Karpas-422 (cell line): ENCODE measurements around the gene GREB1L. TPM values are rescaled to one million over a fixed set of nuclear protein-coding genes. Genes with fewer than 3 reads are reported as not detected.
"Not testable (repeated sequence)": the region's sequence is repeated elsewhere in the genome, so short reads cannot be mapped to it uniquely, and the experiment has no call there.

Experiments used
- DNase-seq: peaks from one replicate; pipeline ENCODE4 v3.0.0-alpha.2; 2015
- H2AFZ ChIP-seq: fragments of 200-600 bp; sonication (generic); 2 replicates; pipeline ENCODE4 v1.6.1; 2014; ENCODE audit warnings: antibody characterized with exemption, low read length, mixed read lengths
- H3K27ac ChIP-seq: fragments of 200-600 bp; sonication (generic); 2 replicates; pipeline ENCODE4 v1.5.1; 2014; ENCODE audit warnings: mild to moderate bottlenecking, low read length, moderate library complexity
- H3K27me3 ChIP-seq: fragments of 200-600 bp; sonication (generic); 2 replicates; pipeline ENCODE4 v1.6.1; 2014; ENCODE audit warnings: low read length, mixed read lengths
- H3K36me3 ChIP-seq: fragments of 200-600 bp; sonication (generic); 2 replicates; pipeline ENCODE4 v1.6.1; 2014; ENCODE audit warnings: low read length, mixed read lengths; ENCODE audit not compliant: insufficient read depth
- H3K4me1 ChIP-seq: fragments of 200-600 bp; sonication (generic); 2 replicates; pipeline ENCODE4 v1.6.1; 2014; ENCODE audit warnings: mild to moderate bottlenecking, low read length, mixed read lengths
- H3K4me2 ChIP-seq: fragments of 200-600 bp; sonication (generic); 2 replicates; pipeline ENCODE4 v1.6.1; 2014; ENCODE audit warnings: low read length, low read depth, mild to moderate bottlenecking; ENCODE audit not compliant: poor library complexity, severe bottlenecking
- H3K4me3 ChIP-seq: fragments of 200-600 bp; sonication (generic); 2 replicates; pipeline ENCODE4 v1.5.1; 2014; ENCODE audit warnings: mild to moderate bottlenecking, antibody characterized with exemption, low read length, mixed read lengths
- H3K79me2 ChIP-seq: fragments of 200-600 bp; sonication (generic); 2 replicates; pipeline ENCODE4 v1.6.1; 2014; ENCODE audit warnings: mild to moderate bottlenecking, low read length, mixed read lengths
- H3K9ac ChIP-seq: fragments of 200-600 bp; sonication (generic); 2 replicates; pipeline ENCODE4 v1.6.0; 2014; ENCODE audit warnings: low read length
- H3K9me2 ChIP-seq: fragments of 200-600 bp; sonication (generic), shearing (Covaris generic); replicated peaks from 2 replicates; pipeline ENCODE4 v1.6.0; 2014; ENCODE audit warnings: mild to moderate bottlenecking, low read length, moderate library complexity; ENCODE audit not compliant: insufficient read depth
- H3K9me3 ChIP-seq: fragments of 300-700, 200-600 bp; sonication (generic); 2 replicates; pipeline ENCODE4 v1.6.1; 2014; ENCODE audit warnings: low read length, mixed read lengths
- H4K20me1 ChIP-seq: fragments of 200-600 bp; sonication (generic); 2 replicates; pipeline ENCODE4 v1.6.1; 2014; ENCODE audit warnings: mild to moderate bottlenecking, antibody characterized with exemption, low read length, low read depth; ENCODE audit not compliant: insufficient read depth
- total RNA-seq: library from RNA; depleted of rRNA; stranded (reverse); fragments of >200 nt; shearing (Covaris generic); gene quantifications from 2 replicates; pipeline ENCODE4 v1.2.3, GENCODE V29; 2014; ENCODE audit warnings: low replicate concordance

The GREB1L gene
- total RNA-seq, 1 experiment from 2014 or later, result not detected

DNA sequence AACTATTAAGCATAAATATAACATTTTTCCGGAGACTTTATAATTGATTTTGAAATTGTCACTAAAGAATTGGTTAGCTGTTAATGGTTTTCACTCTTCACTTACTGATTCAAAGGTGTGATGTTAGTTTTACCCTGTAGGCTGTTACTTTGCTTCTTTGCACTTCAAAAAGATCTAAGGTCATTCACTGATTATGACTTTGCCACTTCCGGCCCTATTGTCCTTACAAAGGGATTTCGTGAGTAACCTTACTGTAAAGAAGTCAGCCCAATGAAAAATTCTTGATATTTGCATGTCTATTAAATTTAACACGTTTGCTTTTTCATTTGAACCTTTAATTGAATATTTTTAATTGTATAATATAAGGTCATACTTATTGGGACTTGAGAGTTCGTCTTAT is 61.4 kb downstream of the GREB1L start:
- H3K4me1 ChIP-seq, result no peaks in the 10 kb centered on the region; the same call in 1 of the 2 replicates
- H3K4me2 ChIP-seq, result no peak overlapping the region
- H3K9me3 ChIP-seq, result no peaks in the 10 kb centered on the region
- no peak overlapping the region for H2AFZ ChIP-seq
- H3K4me3 ChIP-seq, result no peak overlapping the region
- no peaks in the 10 kb centered on the region for H3K36me3 ChIP-seq
- H3K79me2 ChIP-seq, result no peaks in the 10 kb centered on the region
- no peaks in the 10 kb centered on the region for H3K9me2 ChIP-seq
- H3K9ac ChIP-seq, result no peak overlapping the region
- DNase-seq, result no peak
- no peaks in the 10 kb centered on the region for H3K27me3 ChIP-seq
- H4K20me1 ChIP-seq, result no peaks in the 10 kb centered on the region
- H3K27ac ChIP-seq, result no peak overlapping the region

DNA sequence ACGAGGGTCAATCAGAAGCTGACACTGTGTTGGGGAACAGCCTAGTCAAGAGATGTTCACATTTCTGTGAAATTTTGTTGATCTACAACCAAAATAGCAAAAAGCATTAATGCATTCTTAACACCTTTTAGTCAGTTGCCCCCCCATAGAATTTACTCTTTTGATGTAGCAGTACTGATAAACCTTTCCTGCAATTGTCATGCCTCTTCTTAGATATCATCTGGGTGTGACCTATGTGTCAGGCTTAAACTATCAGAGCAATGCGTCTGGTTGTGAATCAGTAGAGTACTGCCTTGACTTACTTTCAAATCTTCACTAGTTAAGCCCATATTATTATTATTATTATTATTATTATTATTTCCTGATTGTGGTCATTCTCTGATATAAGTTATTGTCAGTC is 61.9 kb downstream of the GREB1L start:
- no peaks in the 10 kb centered on the region for H4K20me1 ChIP-seq
- no peaks in the 10 kb centered on the region for H3K27me3 ChIP-seq
- H3K9me2 ChIP-seq, result no peaks in the 10 kb centered on the region
- H3K36me3 ChIP-seq, result no peaks in the 10 kb centered on the region
- no peak overlapping the region for H2AFZ ChIP-seq
- no peaks in the 10 kb centered on the region for H3K4me1 ChIP-seq
- H3K27ac ChIP-seq, result no peak overlapping the region
- no peak overlapping the region for H3K9ac ChIP-seq
- no peak overlapping the region for H3K4me3 ChIP-seq
- no peak for DNase-seq
- H3K79me2 ChIP-seq, result no peaks in the 10 kb centered on the region
- H3K4me2 ChIP-seq, result no peak overlapping the region
- no peaks in the 10 kb centered on the region for H3K9me3 ChIP-seq

DNA sequence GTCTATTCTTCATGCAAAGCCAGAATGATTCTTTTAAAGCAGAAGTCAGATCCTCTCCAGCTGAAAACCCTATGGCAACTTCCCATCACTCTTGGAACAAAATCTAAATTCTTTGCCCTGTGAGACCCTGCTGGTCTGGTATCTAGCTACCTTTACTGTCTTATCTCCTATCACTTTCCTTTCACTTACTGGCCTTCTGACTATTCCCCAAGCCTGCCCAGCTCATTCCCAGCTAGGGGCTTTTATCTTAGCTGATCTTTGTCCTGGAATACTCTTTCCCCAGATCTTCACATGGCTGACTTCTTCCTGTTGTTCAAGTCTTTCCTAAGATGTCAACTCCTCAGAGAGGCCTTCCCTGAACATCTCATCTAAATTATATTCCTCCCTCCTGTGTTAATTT is 63.6 kb downstream of the GREB1L start:
- Histone ChIP-seq H3K9me2 (no peaks in the 10 kb centered on the region), H3K4me2 (no peak overlapping the region), H2AFZ (no peak overlapping the region), H3K4me3 (no peak overlapping the region), H3K27ac (no peak overlapping the region), H3K9ac (no peak overlapping the region), H4K20me1 (no peaks in the 10 kb centered on the region), H3K4me1 (no peaks in the 10 kb centered on the region), H3K9me3 (no peaks in the 10 kb centered on the region), H3K79me2 (no peaks in the 10 kb centered on the region), H3K27me3 (no peaks in the 10 kb centered on the region), H3K36me3 (no peaks in the 10 kb centered on the region)
- DNase-seq, result no peak

DNA sequence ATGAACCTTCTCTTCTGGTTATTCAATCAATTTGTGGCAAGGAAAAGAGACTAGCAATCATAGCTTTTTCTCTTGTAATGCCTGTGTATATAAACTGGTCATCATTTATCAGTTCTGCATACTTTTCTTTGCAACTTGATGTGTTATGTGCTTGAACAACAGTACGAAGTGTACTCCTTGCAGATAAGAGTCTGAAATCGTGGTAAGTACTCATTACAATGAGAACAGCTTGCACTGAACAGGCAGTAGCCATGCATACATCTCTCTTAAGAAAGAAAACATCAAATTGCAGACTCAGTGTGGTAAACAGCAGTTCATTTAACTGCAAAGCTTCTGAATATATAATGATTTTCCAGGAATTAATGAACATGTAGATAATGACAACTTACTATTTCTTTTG is 64.3 kb downstream of the GREB1L start:
- no peaks in the 10 kb centered on the region for H3K27me3 ChIP-seq
- no peaks in the 10 kb centered on the region for H3K79me2 ChIP-seq
- no peaks in the 10 kb centered on the region for H4K20me1 ChIP-seq
- H3K9me3 ChIP-seq, result no peaks in the 10 kb centered on the region
- H3K4me2 ChIP-seq, result no peak overlapping the region
- H3K4me3 ChIP-seq, result no peak overlapping the region
- H3K27ac ChIP-seq, result no peak overlapping the region
- no peaks in the 10 kb centered on the region for H3K36me3 ChIP-seq
- no peak for DNase-seq
- H3K4me1 ChIP-seq, result no peaks in the 10 kb centered on the region
- H3K9ac ChIP-seq, result no peak overlapping the region
- no peaks in the 10 kb centered on the region for H3K9me2 ChIP-seq
- H2AFZ ChIP-seq, result no peak overlapping the region

DNA sequence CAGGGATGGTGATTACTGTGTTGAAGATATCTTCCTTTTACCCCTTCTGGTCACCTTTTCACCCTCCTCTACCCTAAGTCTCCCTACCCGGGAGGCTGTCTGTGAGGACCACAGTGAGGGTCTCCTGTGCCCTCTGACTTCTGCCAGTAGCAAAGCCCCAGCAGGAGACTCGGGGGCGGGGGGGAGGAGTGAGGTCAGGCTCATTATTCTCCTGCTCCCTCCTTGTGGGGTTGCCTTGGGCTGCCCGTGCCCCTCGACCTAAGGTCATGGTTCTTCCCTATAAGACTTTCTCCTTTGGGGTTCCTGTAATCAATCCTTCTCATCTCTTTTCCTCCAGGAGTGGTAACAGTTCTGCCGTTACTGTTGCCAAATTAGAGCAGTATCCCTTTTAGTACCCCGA is 65.5 kb downstream of the GREB1L start:
- Histone ChIP-seq H3K4me1 (no peaks in the 10 kb centered on the region), H3K9me3 (no peaks in the 10 kb centered on the region), H3K79me2 (no peaks in the 10 kb centered on the region), H3K9ac (no peak overlapping the region), H4K20me1 (no peaks in the 10 kb centered on the region), H3K4me3 (no peak overlapping the region), H2AFZ (no peak overlapping the region), H3K36me3 (no peaks in the 10 kb centered on the region), H3K4me2 (no peak overlapping the region), H3K27me3 (no peaks in the 10 kb centered on the region), H3K9me2 (no peaks in the 10 kb centered on the region), H3K27ac (no peak overlapping the region)
- DNase-seq, result no peak

DNA sequence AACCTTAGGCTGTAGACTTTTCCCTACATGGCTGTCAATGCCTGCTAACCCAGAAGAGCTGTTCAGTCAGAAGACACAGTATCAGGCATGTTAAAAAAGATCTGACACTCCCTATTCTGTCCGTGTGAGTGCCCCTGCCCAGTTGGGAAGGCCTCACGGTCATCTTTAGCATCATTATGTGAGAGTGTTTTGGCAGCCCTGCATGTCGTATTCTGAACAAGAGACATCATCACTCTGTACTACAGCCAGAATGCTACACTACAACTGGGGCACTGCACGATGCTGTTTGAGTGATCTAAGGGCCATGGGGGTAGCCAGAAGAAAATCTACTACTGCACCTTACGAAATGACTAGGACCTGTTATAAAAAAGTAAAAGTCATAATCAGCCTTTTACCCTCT is 67.2 kb downstream of the GREB1L start:
- Histone ChIP-seq H3K36me3 (no peaks in the 10 kb centered on the region), H4K20me1 (no peaks in the 10 kb centered on the region), H3K27ac (no peak overlapping the region)

DNA sequence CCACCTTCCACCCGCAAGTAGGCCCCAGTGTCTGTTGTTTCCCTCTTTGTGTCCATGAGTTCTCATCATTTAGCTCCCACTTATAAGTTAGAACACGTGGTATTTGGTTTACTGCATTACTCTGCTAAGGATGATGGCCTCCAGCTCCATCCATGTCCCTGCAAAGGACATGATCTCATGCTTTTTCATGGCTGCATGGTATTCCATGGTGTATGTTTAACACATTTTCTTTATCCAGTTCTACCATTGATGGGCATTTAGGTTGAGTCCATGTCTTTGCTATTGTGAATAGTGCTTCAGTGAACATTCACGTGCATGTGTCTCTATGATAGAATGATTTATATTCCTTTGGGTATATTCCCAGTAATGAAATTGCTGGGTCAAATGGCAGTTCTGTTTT is 69.9 kb downstream of the GREB1L start:
- H3K4me3 ChIP-seq, H3K79me2 ChIP-seq, H3K36me3 ChIP-seq, H3K4me1 ChIP-seq, H3K9ac ChIP-seq, H3K4me2 ChIP-seq, DNase-seq, H2AFZ ChIP-seq, H3K9me3 ChIP-seq, H3K27me3 ChIP-seq, H3K27ac ChIP-seq, H3K9me2 ChIP-seq, H4K20me1 ChIP-seq: not testable (repeated sequence)

More for the DNA sequence above, 67.2 kb downstream of the GREB1L start:
- Histone ChIP-seq H3K4me1 (no peaks in the 10 kb centered on the region), H3K9ac (no peak overlapping the region), H2AFZ (no peak overlapping the region), H3K79me2 (no peaks in the 10 kb centered on the region), H3K9me3 (no peaks in the 10 kb centered on the region), H3K27me3 (no peaks in the 10 kb centered on the region), H3K4me3 (no peak overlapping the region), H3K4me2 (no peak overlapping the region), H3K9me2 (no peaks in the 10 kb centered on the region)
- DNase-seq, result no peak

DNA sequence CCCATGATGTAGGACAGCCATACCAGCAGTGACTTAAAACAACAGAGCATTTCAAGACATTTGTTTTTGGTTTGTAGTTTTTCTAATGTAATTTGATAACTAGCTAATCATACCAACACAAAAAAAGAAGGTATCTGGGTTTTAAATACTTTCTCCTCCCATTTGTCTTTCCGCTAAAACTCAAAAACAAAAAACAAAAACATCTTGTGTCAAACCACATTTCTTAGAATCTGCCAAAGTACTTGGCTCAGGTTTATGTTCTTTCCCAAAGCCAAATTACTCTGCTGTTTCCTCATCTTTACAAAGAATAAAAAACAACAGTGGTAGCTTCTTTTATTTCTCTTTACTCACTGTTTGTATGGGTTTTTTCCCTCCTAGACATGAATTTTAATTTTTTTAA is 71.5 kb downstream of the GREB1L start:
- no peaks in the 10 kb centered on the region for H3K9me2 ChIP-seq
- no peaks in the 10 kb centered on the region for H3K79me2 ChIP-seq
- no peaks in the 10 kb centered on the region for H4K20me1 ChIP-seq
- H3K9me3 ChIP-seq, result no peaks in the 10 kb centered on the region
- no peak overlapping the region for H3K27ac ChIP-seq
- DNase-seq, result no peak
- no peak overlapping the region for H3K4me2 ChIP-seq
- H2AFZ ChIP-seq, result no peak overlapping the region
- H3K27me3 ChIP-seq, result no peaks in the 10 kb centered on the region
- H3K36me3 ChIP-seq, result no peaks in the 10 kb centered on the region
- no peaks in the 10 kb centered on the region for H3K4me1 ChIP-seq
- H3K4me3 ChIP-seq, result no peak overlapping the region
- H3K9ac ChIP-seq, result no peak overlapping the region

DNA sequence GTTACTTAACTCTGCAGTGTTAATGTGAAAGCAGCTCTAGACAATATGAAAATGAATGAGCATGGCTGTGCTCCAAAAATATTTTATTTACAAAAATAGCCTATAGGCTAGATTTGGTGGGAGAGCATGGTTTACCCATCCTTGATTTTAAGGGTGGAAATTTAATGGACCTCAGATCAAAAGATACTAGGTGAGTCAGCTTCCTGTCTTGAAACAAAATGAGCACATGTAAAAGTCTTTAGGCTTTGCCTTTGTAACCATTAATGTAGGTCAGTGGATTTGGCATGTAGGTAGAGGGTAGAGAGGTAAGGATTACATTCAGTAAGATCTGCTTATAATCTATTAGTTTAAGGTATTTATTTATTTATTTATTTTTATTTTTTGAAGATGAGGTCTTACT is 72.7 kb downstream of the GREB1L start:
- H3K36me3 ChIP-seq, result no peaks in the 10 kb centered on the region
- no peak overlapping the region for H3K27ac ChIP-seq
- H3K79me2 ChIP-seq, result no peaks in the 10 kb centered on the region
- no peak overlapping the region for H3K4me3 ChIP-seq
- no peak overlapping the region for H3K4me2 ChIP-seq
- H3K9me3 ChIP-seq, result no peaks in the 10 kb centered on the region
- no peak for DNase-seq
- no peaks in the 10 kb centered on the region for H3K9me2 ChIP-seq
- H4K20me1 ChIP-seq, result no peaks in the 10 kb centered on the region
- no peaks in the 10 kb centered on the region for H3K27me3 ChIP-seq
- H3K9ac ChIP-seq, result no peak overlapping the region
- H3K4me1 ChIP-seq, result no peaks in the 10 kb centered on the region
- H2AFZ ChIP-seq, result no peak overlapping the region
